Measurements from ENCODE around the gene KRT74.

DNA sequence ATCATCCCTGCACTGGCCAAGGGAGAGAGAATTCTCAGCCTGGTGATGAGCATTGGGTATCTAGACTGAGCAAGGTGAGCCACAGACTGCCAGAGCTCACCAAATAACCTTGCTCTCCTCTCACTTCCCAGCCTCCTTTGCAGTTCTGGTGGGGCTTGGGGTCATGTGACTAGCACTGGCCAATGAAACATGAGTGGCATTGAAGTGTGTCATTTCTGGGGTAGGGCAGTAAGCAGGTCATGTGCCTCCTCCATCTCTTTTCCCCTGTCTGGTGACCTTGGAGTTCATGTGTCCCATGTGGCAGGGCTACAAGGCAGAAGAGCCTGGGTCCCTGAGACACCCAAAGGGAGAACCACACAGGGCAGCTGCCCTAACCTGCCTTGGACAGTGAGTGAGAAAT lies 31.2 kb upstream of the KRT74 start:
- TF ChIP-seq, protein P1, sequence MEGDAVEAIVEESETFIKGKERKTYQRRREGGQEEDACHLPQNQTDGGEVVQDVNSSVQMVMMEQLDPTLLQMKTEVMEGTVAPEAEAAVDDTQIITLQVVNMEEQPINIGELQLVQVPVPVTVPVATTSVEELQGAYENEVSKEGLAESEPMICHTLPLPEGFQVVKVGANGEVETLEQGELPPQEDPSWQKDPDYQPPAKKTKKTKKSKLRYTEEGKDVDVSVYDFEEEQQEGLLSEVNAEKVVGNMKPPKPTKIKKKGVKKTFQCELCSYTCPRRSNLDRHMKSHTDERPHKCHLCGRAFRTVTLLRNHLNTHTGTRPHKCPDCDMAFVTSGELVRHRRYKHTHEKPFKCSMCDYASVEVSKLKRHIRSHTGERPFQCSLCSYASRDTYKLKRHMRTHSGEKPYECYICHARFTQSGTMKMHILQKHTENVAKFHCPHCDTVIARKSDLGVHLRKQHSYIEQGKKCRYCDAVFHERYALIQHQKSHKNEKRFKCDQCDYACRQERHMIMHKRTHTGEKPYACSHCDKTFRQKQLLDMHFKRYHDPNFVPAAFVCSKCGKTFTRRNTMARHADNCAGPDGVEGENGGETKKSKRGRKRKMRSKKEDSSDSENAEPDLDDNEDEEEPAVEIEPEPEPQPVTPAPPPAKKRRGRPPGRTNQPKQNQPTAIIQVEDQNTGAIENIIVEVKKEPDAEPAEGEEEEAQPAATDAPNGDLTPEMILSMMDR (IDR thresholded peaks at IDR 0.05; ENCODE audit: borderline replicate concordance, extremely low read depth, low read length, poor library complexity, severe bottlenecking): no peak
- no peak for TF ChIP-seq EZH2 (IDR thresholded peaks at IDR 0.05; ENCODE audit: borderline replicate concordance, low read depth, low read length, severe bottlenecking)
